RPMI7951 (cell line): Measurements from ENCODE around the gene CBFA2T3. TPM values are rescaled to one million over a fixed set of nuclear protein-coding genes. Genes with fewer than 3 reads are reported as not detected.

ENCODE experiments used
- DNase-seq: peaks from one replicate; pipeline ENCODE4 v3.0.0-alpha.2; 2012; ENCODE audit warnings: low read depth
- total RNA-seq: library from RNA; depleted of rRNA; stranded (reverse); fragments of >200 nt; shearing (Covaris generic); gene quantifications from 2 replicates; pipeline ENCODE4 v1.2.3, GENCODE V29; 2014

The CBFA2T3 gene
- total RNA-seq, 1 experiment from 2014 or later: not detected

DNA sequence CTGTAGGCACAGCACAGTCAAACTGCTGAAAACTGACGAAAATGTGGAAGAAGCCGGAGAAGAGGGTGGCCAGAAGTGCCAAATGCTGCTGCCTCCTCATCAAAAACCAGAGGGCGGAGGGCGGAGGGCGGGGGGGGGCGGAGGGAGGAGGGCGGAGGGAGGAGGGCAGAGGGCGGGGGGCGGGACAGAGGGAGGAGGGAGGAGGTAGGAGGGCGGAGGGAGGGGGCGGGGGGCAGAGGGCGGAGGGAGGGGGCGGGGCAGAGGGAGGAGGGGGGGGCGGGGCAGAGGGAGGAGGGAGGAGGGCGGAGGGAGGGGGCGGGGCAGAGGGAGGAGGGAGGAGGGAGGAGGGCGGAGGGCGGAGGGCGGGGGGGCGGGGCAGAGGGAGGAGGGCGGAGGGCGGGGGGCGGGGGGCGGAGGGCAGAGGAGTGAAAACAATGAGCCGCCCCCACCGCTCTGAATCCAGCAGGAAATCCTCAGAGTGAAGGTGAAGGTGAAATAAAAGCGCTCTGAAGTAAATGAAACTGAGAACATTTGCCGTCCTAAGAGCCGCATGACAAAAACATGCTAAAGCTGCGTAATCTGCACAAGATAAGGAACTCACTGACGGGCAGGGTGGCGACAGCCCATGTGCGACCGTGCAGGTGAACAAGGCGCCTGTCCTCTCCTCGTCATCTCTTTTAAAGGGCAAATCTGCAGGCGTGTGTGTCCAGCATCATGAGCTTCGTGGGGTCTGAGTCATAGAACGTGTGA, 22.6 kb upstream of the CBFA2T3 start:
- no peak for DNase-seq

DNA sequence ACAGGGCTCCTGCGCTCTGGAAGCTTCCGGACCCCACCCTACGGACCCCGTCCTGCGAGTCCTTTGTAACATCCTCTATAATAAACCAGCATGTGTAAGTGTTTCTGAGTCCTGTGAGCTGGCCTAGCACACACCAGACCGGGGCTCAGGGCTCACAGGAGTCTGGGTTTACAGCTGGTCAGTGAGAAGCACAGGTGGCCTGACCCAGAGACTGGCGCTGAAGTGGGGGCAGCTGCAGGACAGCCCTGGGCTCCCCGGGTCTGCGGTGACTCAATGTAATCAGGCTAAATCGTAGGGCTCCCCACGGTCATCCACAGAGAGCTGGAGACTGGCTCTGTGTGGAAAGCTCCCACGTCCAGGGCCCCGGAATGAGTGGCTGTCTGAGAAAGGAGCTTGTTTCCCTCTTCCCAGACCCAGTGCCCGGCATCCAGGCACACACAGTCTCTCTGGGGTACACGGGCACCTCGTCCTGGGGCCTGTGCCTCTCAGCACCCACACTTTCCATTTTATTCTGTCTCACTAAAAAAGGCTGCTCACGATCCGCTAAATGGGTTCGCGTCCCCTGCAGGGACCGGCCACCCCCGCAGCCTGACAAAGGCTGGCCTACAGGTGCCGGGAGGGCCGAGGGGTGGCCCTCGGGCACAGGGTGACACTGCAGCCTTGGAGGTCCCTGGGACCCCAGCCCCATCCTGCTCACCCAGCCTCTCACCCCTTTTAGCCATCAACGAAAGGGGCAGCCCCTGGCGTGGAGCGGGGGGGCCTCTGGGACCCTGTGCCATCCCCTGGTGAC, 18.9 kb upstream of the CBFA2T3 start:
- DNase-seq: no peak

DNA sequence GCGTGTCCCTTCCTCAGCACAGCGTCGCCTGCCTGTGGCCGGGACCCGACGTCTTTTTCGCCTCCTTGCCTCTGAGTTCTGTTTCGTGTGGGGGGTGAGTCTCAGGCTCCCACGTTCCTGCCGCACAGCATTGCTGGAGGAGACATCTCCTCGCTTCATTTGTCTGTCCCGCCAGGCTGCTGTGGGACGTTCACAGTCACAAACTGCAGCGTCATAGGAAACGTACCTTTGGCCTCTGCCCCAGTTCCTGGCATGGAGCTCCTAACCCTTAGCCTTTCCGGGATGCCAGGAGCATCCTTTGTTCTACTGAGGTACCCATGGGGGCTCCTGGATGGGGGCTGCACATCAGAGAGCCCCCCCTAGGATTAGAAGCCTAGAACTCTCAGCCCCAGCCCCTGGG, 18.2 kb upstream of the CBFA2T3 start:
- no peak for DNase-seq

DNA sequence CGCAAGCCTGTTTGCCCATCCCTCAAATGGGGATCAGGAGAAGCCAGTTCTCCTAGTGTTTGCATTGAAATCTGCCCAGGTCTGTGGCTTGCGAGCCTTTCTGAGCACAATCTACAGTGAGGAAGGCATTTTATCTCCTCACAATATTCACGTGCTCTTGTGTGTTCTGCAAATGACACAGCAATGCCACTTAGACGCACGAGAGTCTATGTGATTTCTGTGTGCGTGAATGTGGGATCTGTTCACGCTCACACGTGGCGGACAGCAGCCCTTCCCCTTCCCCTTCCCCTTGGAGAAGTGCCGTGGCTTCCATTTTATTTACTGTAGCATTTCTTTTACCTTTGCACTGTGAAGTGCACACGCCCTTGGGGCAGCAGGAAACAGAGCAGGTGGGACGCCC, 17.7 kb upstream of the CBFA2T3 start:
- no peak for DNase-seq

DNA sequence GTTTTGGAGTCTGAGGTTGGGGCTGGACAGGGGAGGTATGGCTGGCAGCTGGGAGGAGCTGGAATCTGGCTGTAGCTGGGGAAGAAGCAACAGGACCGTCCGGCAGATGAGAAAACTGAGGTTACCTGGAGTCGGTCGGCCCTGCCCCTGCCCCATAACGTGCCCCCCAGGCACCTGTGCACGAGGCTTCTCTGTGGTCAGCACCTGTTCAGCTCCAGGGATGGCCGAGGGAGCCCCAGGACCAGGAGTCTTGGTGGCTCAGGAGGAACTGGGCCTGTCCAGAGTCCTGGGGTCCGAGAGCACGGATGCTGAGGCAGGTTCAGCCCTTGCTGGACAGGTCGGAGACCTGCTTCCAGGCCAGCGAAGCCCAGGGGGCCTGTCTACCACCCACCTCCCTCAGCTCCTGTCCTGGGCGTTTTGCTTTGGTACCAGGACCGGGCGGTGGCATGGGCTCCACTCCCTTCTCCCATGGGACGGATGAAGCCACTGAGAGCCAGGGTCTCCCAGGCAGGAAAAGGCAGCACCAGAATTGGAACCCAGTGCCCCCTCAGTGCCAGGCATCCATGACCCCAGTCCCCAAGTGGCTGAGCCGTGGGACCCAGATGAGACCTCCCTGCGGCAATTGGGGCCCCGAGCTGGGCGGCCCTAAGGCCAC, 17.1 kb upstream of the CBFA2T3 start:
- DNase-seq: no peak

DNA sequence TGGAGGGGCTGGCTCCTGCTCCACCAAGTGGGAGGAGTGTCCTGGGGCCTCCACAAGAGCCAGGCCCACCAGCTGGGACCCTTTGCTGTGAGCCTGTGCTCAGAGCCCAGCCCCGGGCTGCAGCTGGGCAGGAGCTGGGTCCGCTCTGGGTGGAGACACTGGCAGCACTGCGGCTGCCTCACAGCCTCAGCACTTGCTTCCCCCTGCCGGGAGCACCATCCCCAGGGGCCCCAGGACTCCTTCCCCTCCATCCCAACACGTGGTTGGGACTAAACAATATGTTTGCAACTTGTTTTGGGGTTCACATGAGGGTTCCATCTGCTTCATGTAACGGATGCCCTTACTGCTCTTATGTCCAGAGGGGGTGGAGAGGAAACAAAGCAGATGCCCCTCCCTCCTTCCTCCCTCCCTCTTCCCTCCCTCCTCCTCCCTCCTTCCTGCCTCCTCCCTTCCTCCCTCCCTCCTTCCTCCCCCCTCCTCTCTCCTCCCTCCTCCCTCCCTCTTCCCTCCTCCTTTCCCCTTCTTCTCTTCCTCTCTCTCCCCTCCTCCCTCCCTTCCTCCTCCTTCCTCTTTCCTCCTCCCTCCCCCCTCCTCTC, 16.3 kb upstream of the CBFA2T3 start:
- DNase-seq: no peak

DNA sequence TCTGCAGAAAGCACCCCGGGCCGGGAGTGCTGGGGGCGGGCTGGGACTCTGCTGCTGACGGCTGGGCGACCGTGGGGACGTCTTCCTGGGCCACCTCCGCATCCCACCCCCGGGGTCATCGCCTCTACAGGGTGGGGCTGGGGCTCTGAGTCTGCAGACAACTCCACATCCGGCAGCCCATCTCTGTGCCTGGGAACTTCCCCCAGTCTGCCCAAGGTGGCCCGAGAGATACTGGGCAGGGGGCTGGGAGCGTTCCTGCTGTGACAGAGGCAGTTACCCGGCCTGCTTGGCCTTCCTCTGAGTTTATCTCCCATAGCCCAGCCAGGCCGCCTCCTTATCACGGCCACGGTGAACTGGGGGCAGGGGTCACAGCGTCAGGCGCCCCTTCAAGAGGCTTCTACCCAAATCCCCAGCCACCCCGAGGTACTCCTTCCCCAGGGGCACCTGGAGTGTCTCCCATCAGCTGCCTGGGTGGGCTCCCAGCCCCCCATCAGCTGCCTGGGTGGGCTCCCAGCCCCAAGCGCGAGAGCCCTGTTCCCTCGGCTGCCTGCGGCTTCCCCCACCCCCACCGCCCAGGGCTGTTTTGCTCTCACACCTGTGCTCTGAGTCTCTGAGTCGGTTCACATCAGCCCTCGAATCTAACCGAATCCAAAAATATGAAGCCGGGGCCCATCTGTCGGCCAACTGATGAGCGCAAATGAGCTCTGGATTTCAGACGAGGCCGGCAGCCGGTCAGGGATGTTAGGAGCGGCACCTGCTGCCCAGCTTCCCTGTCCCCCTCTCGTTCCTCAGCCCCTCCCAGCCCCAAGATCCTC, 15.6 kb upstream of the CBFA2T3 start:
- no peak for DNase-seq

DNA sequence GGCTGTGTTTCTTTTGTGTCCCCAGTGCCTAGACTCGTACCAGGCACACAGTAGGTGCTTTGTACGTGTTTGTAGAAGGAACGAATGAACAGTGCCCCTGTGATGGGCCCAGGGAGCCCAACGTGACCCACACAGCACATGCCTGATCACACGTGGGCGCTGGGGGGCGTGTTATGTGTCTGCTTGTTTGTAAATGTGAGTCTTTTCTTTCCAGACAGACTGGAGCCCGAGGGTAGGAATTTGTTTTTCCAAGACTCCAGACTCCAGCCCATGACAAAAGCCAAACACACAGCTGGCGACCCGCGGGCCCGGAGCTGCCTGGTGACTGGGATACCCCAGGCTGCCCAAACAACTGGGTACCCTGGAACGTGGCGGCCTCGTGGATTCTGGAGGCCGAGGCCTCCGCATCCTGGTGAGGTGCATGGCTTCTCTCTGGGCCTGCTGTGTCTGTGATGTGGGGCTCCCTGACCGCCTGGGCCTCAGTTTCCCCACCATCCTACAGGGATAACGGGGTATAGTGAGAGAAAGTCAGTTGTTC, 14.9 kb upstream of the CBFA2T3 start:
- no peak for DNase-seq

DNA sequence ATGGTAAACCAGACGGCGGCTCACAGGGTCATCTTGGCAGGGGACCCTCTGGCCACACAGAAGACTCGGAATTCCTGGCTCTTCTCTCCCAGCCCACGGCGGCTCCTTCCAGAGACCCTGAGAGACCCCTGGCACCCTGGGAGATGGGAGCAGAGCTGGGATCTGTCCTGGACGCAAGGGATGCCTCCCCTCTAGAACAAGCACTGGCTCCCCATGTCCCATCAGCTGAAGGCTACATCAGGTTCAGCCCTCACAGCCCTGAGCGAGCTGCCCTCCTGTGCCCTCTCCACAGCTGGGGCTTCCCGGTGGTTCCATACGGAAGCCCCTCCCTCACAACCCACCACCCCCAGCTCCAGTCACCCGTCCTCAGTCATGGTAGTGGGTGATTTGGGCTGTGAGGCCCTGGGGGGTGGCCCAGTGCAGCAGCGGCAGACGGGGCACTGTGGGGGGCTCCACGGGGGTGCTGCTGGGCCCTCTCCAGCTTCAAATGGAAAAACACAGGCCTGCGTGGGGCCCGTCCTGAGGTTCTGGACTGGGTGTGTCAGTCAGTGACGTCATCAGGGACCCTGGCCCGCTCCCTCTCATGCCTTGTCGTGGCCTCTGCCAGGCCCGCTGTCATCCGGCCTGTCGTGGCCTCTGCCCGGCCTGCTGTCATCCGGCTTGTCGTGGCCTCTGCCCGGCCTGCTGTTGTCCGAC, 13.0 kb upstream of the CBFA2T3 start:
- DNase-seq: no peak

DNA sequence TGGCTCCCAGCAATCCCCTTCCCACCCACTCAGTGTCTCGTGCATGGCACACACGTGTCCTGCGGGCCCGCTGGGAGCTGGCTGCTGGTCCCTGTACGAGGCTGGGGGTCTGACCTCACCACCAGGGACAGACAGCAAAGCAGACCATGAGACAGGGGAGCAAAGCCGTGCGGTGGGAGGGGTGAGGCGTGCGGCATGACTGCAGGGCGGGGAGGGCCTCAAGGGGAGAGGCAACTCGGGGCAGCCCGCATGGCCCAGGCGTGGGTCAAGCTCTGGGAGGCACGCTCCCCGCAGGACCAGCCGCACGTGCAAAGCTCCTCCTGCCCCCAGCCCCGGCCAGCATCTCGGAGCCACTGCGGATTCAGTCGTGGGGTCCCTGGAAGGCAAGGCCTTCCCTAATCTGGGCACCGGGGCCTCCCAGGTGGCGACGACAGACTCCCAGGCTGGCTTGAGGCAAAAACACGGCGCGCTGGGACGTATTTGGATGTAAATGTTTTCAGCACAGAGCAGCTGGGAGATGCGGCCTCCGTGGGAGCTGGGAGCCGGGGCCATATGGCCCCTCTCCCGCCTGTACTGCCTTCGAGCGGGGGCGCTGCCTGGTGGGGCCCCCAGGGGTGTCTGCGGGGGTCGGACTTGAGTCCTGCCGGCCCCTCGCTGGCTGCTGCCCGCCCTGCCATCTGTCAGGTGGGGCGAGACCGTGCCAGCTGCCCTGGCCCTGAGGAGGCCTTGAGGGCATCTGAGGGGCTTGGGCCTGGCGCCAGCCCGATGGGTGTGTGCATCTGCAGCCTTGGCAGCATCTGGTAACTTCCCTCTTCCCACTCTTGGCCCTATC, 12.2 kb upstream of the CBFA2T3 start:
- no peak for DNase-seq

DNA sequence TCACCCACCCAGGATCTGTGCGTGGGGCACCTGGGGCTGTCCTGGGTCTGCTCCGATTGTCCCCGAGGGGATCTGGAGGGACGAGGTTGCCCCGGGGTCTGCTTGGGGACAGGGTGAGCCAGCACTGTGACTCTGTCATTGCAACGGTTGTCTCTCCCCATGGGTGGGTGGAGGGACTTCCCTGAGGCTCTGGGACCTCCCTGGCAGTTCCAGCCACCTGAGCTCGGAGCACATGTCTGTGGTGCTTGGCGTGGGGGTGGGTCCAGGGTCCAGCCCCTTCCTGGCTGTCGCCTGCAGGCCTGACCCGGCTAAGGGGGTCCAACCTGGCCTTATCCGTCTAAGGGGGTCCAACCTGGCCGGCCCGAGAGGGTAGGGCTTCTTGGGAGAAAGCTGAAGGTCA, 8.5 kb upstream of the CBFA2T3 start:
- no peak for DNase-seq

DNA sequence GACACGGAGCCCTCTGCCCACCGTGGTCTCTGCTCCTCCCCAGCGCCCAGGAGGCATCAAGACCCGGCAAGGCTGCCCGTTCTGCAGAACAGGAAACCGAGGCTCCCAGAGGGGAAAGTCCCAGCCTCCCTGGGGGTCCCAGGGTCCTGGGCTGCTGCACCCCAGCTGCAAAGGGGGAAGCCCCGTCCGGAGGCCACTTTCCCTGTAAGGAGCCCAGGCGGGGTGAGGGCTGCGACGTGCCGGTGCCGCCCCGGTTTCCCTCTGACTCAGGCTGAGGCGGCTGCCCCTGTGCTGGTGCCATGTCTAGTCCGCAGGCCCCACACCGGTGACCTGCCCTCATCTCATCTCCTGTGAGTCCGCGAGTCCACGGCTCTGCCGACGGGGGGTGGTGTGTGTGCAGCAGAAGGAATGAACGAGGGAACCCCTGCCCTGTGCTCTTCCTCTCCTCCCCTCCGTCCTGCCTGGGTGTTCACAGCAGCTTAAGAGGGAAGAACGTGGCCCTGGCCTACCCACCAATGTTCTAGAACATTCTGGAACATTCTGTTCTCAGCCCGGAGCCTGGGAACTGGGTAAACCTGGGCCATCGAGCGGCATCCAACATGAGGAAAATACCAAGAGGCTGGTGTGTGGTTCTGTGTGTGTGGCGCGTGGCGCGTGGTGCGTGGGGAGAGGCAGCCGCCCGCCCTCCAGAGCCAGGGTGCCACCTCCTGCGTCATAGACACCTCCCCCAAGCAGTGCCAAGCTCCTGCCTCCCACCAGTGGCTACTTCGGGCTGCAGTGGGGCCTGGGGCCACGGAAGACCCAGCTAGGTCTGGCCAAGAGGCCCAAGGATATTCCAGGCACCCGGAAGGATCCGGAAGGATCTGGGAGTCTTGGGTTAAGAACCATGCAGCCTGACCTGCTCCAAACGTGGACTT, 7.0 kb upstream of the CBFA2T3 start:
- DNase-seq: no peak

DNA sequence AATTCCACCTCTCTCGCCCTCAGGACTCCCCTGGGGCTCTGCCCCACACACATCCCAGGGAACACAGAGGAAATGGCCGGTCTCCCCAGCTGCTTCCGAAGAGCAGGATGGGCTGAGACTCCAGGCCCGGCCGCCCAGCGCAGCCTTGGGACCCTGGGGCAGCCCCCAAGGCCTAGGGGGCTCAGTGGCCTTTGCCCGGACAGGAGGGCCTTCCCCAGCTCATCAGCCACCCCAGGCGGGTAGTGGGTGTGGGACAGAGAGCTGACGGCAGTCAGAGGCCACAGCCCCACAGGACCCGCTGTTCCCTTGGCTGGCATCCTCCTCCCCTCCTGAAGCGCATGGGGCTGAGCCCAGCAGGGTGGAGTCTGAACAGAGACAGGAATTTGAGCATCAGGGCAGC, 6.2 kb upstream of the CBFA2T3 start:
- no peak for DNase-seq

DNA sequence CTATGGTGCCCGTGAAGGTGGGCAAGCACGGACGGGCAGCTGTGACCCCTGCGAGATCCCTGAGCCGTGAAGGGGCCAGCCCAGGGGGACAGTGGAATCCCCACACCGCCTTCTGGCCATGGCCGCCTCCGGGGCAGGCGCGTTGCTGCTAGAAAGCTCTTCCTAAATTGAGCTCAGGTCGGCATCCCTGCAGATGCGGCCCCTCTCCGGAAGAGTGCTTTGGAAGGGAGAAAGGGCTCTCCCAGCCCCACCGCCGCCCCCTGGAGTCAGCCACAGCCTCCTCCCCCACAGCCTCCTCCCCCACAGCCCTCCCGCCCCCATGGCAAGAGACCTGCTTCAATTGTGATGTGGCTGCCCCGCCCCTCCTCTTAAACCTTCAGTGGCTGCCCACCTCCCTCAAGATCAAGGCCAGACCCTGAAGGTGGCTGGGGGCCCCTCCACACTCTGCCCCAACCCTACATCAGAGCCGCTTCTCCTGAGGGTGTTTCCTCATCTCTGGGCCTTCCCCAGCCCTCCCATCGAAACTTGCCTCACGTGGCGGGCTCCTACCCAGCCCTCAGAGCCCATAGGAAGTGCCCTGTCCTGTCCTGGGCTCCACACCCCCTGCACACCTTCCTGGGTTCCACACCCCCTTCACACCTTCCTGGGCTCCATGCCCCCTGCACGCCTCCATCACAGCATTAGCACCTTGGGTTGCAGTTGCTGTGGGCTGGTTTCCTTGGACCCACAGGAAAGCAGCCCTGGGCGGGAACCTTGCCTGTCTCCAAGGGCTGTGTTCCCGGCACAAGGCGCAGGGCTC, 5.5 kb upstream of the CBFA2T3 start:
- no peak for DNase-seq

DNA sequence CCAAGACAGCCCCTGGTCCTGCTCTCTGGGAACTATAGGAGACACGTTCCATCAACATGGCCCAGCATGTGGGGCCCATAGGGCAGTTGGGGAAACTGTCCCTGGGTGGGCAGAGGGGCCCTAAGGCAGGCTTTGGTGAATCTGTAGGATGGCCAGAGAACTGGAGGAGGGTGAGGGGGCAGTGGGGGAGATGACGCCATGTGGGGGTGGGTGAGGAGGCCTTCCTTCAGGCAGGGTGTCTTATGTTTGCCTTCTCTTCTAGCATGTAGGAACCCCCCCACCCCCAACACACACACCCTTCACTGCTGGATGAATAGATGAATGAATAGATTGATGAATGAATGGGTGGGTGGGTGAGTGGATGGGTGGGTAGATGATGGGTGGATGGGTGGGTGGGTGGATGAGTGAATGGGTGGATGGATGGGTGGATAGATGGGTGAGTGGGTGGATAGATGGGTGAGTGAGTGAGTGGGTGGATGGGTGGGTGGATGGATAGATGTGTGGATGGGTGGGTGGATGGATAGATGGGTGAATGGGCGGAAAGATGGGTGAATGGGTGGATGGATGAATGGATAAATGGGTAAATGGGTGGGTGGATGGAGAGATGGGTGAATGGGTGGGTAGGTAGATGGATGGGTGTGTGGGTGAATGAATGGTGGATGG, 2.5 kb upstream of the CBFA2T3 start:
- no peak for DNase-seq

DNA sequence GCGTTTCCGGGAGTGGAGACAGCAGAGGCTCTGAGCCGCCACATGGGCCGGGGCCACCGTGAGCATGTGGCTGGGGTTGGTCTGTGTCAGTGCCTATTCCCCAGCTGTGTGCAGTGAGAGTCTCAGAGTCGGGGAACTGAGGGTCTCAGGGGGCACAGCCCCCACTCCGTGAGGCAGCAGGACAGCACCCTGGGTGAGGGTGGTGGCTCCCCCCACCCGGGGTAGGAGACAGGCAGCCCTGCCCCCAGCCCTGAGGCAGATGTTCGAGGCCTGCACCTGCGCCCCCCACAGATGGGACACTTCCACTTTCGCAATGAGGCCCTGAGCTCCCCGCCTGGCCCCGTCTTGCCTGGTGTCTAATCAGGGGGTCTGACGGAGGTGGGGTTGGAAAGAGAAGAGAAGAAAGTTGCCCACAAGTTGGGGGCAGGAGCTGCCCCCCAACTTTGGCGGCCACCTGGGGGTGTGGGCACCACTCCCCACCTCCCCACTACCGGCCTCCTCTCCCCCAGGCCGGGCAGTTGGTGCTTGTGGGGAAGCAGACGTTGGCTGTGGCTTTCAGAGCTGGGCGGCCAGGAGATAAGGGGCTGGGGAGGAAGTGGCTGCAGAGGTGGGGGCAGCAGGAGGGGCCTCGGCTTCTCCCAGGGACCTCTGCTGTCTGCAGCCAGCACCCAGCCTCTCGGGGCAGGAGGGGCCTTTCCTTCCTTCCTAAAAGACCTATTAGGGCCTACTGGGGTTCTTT, 1.8 kb upstream of the CBFA2T3 start:
- DNase-seq: no peak
